SK-N-SH (cell line): ENCODE measurements around the gene ZIM2. TPM values are rescaled to one million over a fixed set of nuclear protein-coding genes. Genes with fewer than 3 reads are reported as not detected.
"Not testable (repeated sequence)": the region's sequence is repeated elsewhere in the genome, so short reads cannot be mapped to it uniquely, and the experiment has no call there.

Experiments
- CTCF ChIA-PET: fragments of 300-600, 350-600 bp; formaldehyde crosslinking; extraction: SDS; loops from one replicate; lab custom pipeline; 2021; lab: Yijun Ruan, JAX
- POLR2A ChIA-PET: fragments of 350-600 bp; sonication (Branson Sonifier 250); formaldehyde crosslinking; extraction: SDS; loops from one replicate; lab custom pipeline; 2020; ENCODE audit warnings: antibody characterized with exemption, inconsistent platforms; lab: Yijun Ruan, JAX
- DNase-seq: peaks from one replicate; pipeline ENCODE4 v3.0.0; 2012
- H2AFZ ChIP-seq: fragments of 200-600 bp; sonication (generic); 2 replicates; pipeline ENCODE4 v1.8.1; 2016; ENCODE audit warnings: antibody characterized with exemption, mild to moderate bottlenecking, low read depth
- H3F3A ChIP-seq: fragments of 200-600 bp; sonication (generic); replicated peaks from 2 replicates; pipeline ENCODE3; 2016; ENCODE audit warnings: antibody characterized with exemption, mild to moderate bottlenecking; ENCODE audit not compliant: insufficient read depth
- H3K27ac ChIP-seq, 2 experiments: fragments of 200-500 bp in 1 of 2; fragments of 200-600 bp in 1 of 2; sonication (Bioruptor generic) in 1 of 2; sonication (generic), shearing (Covaris generic) in 1 of 2; 2 replicates each; pipeline versions ENCODE4 v1.5.1 to v1.6.1; 2014 to 2016; ENCODE audit warnings: low read depth in 2 of 2, inconsistent platforms in 1 of 2, low read length in 1 of 2, mild to moderate bottlenecking in 1 of 2, mixed read lengths in 1 of 2
- H3K27me3 ChIP-seq: fragments of 200-600 bp; sonication (generic), shearing (Covaris generic); 2 replicates; pipeline ENCODE4 v1.6.1; 2016; ENCODE audit warnings: mixed run types; ENCODE audit not compliant: insufficient read depth
- H3K36me3 ChIP-seq, 2 experiments: fragments of 200-500 bp in 1 of 2; fragments of 200-600 bp in 1 of 2; sonication (Bioruptor generic) in 1 of 2; sonication (generic) in 1 of 2; replicated peaks in 1 of 2; 2 replicates each; pipeline versions ENCODE3 to v1.5.1; 2014 to 2016; ENCODE audit warnings: low read length in 1 of 2, mild to moderate bottlenecking in 1 of 2; ENCODE audit not compliant: insufficient read depth in 2 of 2, control insufficient read depth in 1 of 2
- H3K4me1 ChIP-seq, 2 experiments: fragments of 200-500 bp in 1 of 2; fragments of 200-600 bp in 1 of 2; sonication (Bioruptor generic) in 1 of 2; sonication (generic), shearing (Covaris generic) in 1 of 2; 2 replicates each; pipeline versions ENCODE4 v1.5.1 to v1.6.1; 2014 to 2016; ENCODE audit warnings: low read depth in 1 of 2, low read length in 1 of 2, mixed run types in 1 of 2; ENCODE audit not compliant: insufficient read depth in 2 of 2, control insufficient read depth in 1 of 2
- H3K4me2 ChIP-seq: fragments of 200-600 bp; sonication (generic), shearing (Covaris generic); 2 replicates; pipeline ENCODE4 v1.6.1; 2017; ENCODE audit warnings: mixed run types
- H3K4me3 ChIP-seq, 2 experiments: fragments of 200-500 bp in 1 of 2; fragments of 200-600 bp in 1 of 2; sonication (Bioruptor generic) in 1 of 2; sonication (generic), shearing (Covaris generic) in 1 of 2; 2 replicates each; pipeline versions ENCODE4 v1.5.1 to v1.8.1; 2014 to 2016; ENCODE audit warnings: low read depth in 2 of 2, inconsistent platforms in 1 of 2, low read length in 1 of 2, mild to moderate bottlenecking in 1 of 2, mixed read lengths in 1 of 2, moderate library complexity in 1 of 2
- H3K79me2 ChIP-seq: fragments of 200-600 bp; sonication (generic); 2 replicates; pipeline ENCODE4 v1.8.1; 2017; ENCODE audit warnings: mild to moderate bottlenecking; ENCODE audit not compliant: insufficient read depth
- H3K9ac ChIP-seq: fragments of 200-600 bp; sonication (generic); 2 replicates; pipeline ENCODE4 v1.6.1; 2017; ENCODE audit warnings: mixed run types
- H3K9me2 ChIP-seq: fragments of 200-600 bp; sonication (generic); 2 replicates; pipeline ENCODE4 v1.6.1; 2017; ENCODE audit warnings: mixed run types
- H3K9me3 ChIP-seq: fragments of 200-600 bp; sonication (generic); 2 replicates; pipeline ENCODE4 v1.6.1; 2017; ENCODE audit warnings: mixed run types, mild to moderate bottlenecking, moderate library complexity
- H4K20me1 ChIP-seq: fragments of 200-600 bp; sonication (generic); 2 replicates; pipeline ENCODE4 v1.6.1; 2017; ENCODE audit warnings: mild to moderate bottlenecking, mixed run types; ENCODE audit not compliant: insufficient read depth
- CTCF ChIP-seq: fragments of 200-600 bp; sonication (generic); IDR thresholded peaks from 2 replicates; pipeline ENCODE4 v1.6.1; 2017; ENCODE audit warnings: antibody characterized with exemption, mild to moderate bottlenecking, moderate library complexity
- FOSL2 ChIP-seq: IDR thresholded peaks from 2 replicates; pipeline ENCODE4 v1.4.0; 2012; ENCODE audit warnings: low read depth, mild to moderate bottlenecking, moderate library complexity, borderline replicate concordance
- FOXJ3 ChIP-seq: sonication (generic); formaldehyde crosslinking; IDR thresholded peaks from 2 replicates; pipeline ENCODE4 v1.5.1; 2020; ENCODE audit warnings: mild to moderate bottlenecking, missing genetic modification reagents
- GABPA ChIP-seq: IDR thresholded peaks from 2 replicates; pipeline ENCODE4 v1.4.0; 2012; ENCODE audit warnings: low read depth, mild to moderate bottlenecking
- MEF2A ChIP-seq: IDR thresholded peaks from 2 replicates; pipeline ENCODE4 v1.4.0; 2012; ENCODE audit warnings: low read depth, borderline replicate concordance
- MXI1 ChIP-seq: IDR thresholded peaks from 2 replicates; pipeline ENCODE4 v1.6.1; 2012; ENCODE audit warnings: mild to moderate bottlenecking, low read depth, low read length, improper control_type of control experiment
- NFIC ChIP-seq: IDR thresholded peaks from 2 replicates; pipeline ENCODE4 v1.4.0; 2012; ENCODE audit warnings: borderline replicate concordance
- RAD21 ChIP-seq: IDR thresholded peaks from 2 replicates; pipeline ENCODE4 v1.6.1; 2012; ENCODE audit warnings: mild to moderate bottlenecking, low read length
- TAF1 ChIP-seq: IDR thresholded peaks from 2 replicates; pipeline ENCODE4 v1.6.1; 2012; ENCODE audit warnings: low read depth, mild to moderate bottlenecking, low read length, moderate library complexity, borderline replicate concordance
- YY1 ChIP-seq: IDR thresholded peaks from 2 replicates; pipeline ENCODE4 v1.4.0; 2012; ENCODE audit warnings: low read depth, mild to moderate bottlenecking
- WGBS: methylation state at CpG from one replicate; pipeline ENCODE4 v1.1.6; 2017; ENCODE audit warnings: low lambda C conversion rate; 5-methylcytosine and 5-hydroxymethylcytosine counted together
- polyA plus RNA-seq, 3 experiments: library from polyadenylated mRNA; depleted of rRNA; stranded (reverse); fragments of >200 nt; gene quantifications; 2 replicates each; pipeline ENCODE4 v1.2.3, GENCODE V29; 2012
- TF ChIP-seq, protein P1 (sequence below): IDR thresholded peaks from 2 replicates; pipeline ENCODE4 v1.4.0; 2012; ENCODE audit warnings: low read depth, borderline replicate concordance
- TF ChIP-seq, protein P2 (sequence below): IDR thresholded peaks from 2 replicates; pipeline ENCODE4 v1.4.0; 2012; ENCODE audit warnings: low read depth

The ZIM2 gene
- polyA plus RNA-seq, 1 of the 3 experiments (the other 2 are of a cell fraction): not detected

DNA sequence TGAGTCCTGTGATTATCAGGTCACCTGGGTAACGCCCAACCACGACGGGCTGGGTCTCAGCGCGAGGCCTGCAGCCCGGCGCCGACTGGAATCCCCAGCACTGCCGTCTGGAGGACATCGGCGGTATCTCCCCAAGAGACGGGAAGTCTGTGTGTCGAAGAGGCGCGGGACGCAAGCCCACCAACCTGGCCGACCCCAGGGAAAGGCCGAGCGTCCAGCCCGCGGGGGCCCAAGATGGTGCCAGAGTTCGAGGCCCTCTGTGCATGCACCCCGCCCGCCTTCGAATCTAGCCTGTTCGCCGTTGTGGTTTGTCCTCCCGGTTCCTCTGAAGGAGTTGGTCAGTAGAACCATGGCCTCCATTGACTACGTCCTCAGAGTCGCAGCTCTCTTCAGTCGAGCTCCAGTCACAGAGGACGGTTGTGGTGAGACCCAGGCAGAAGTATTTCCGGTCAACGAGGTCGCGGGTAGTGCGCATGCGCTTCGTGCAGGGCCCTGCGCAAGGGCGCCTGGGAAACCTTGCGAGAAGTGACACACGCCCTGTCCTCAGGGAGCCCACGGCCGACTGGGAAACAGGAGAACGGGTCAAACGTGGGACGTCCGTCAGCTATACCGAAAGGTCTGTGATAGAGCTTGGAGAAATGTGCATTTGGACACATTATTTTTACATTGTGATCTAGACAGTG is 24.1 kb upstream of the ZIM2 start:
- DNase-seq: no peak
- H3K9ac ChIP-seq: no peak overlapping the region
- H3F3A ChIP-seq: no peaks in the 10 kb centered on the region
- no peaks in the 10 kb centered on the region for H3K27me3 ChIP-seq
- H3K9me3 ChIP-seq: no peaks in the 10 kb centered on the region
- ChIA-PET POLR2A (no interaction called here), CTCF (interaction anchor here (0.5 to 1.3 kb wide), 2 partner anchors 204 to 844 kb away, joined by 3 read pairs; partner anchors contain the start of gene ZNF154)
- H3K36me3 ChIP-seq: no peaks in the 10 kb centered on the region
- no peak overlapping the region for H3K4me3 ChIP-seq
- H3K4me1 ChIP-seq: no peaks in the 10 kb centered on the region
- H4K20me1 ChIP-seq: no peaks in the 10 kb centered on the region
- H3K9me2 ChIP-seq: no peaks in the 10 kb centered on the region
- H3K27ac ChIP-seq: no peak overlapping the region
- 75% methylated on average over 33 of the region's 50 CpGs for WGBS
- no peak overlapping the region for H2AFZ ChIP-seq
- no peaks in the 10 kb centered on the region for H3K79me2 ChIP-seq
- no peak overlapping the region for H3K4me2 ChIP-seq
- TF ChIP-seq, protein P1, sequence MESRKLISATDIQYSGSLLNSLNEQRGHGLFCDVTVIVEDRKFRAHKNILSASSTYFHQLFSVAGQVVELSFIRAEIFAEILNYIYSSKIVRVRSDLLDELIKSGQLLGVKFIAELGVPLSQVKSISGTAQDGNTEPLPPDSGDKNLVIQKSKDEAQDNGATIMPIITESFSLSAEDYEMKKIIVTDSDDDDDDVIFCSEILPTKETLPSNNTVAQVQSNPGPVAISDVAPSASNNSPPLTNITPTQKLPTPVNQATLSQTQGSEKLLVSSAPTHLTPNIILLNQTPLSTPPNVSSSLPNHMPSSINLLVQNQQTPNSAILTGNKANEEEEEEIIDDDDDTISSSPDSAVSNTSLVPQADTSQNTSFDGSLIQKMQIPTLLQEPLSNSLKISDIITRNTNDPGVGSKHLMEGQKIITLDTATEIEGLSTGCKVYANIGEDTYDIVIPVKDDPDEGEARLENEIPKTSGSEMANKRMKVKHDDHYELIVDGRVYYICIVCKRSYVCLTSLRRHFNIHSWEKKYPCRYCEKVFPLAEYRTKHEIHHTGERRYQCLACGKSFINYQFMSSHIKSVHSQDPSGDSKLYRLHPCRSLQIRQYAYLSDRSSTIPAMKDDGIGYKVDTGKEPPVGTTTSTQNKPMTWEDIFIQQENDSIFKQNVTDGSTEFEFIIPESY: no peak
- TF ChIP-seq, protein P2, sequence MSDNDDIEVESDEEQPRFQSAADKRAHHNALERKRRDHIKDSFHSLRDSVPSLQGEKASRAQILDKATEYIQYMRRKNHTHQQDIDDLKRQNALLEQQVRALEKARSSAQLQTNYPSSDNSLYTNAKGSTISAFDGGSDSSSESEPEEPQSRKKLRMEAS: no peak

GRCh38 chr19:56862741-56863140 is 22.2 kb upstream of the ZIM2 start:
- Histone ChIP-seq H3K4me1 (no peaks in the 10 kb centered on the region), H3K9ac (no peak overlapping the region), H3K36me3 (no peaks in the 10 kb centered on the region), H4K20me1 (no peaks in the 10 kb centered on the region), H3K27me3 (no peaks in the 10 kb centered on the region), H3K4me3 (no peak overlapping the region), H3K79me2 (no peaks in the 10 kb centered on the region), H3K9me2 (no peaks in the 10 kb centered on the region)
- WGBS: 50% methylated on average over 4 of the region's 4 CpGs
- no peak for DNase-seq
- CTCF ChIA-PET: no interaction called here
- TF ChIP-seq YY1 (no peak), TAF1 (no peak), MEF2A (no peak), FOXJ3 (CRISPR knock-in tag) (no peak), RAD21 (no peak), CTCF (no peak), FOSL2 (no peak), GABPA (no peak), NFIC (no peak), MXI1 (no peak)
- TF ChIP-seq, all 33 proteins: peak for 0
- Histone ChIP-seq H3K27ac (no peak overlapping the region), H3K4me2 (no peak overlapping the region), H2AFZ (no peak overlapping the region), H3K9me3 (peaks cover 6% of the 10 kb centered on the region; the same call in 1 of the 2 replicates), H3F3A (no peaks in the 10 kb centered on the region)
- POLR2A ChIA-PET: no interaction called here

DNA sequence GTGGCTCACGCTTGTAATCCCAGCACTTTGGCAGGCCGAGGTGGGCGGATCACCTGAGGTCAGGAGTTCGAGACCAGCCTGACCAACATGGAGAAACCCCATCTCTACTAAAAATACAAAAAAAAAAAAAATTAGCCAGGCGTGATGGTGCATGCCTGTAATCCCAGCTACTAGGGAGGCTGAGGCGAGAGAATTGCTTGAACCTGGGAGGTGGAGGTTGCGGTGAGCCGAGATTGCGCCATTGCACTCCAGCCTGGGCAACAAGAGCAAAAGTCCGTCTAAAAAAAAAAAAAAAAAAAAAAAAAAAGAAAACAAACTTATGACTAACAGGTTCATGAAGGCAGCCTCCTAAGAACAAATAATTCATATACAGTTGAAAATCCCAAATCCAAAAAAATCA is 19.9 kb upstream of the ZIM2 start:
- H3K9me2 ChIP-seq, H3K27ac ChIP-seq, H3K9ac ChIP-seq, H3F3A ChIP-seq, H3K4me1 ChIP-seq, H2AFZ ChIP-seq, H3K27me3 ChIP-seq, H3K4me3 ChIP-seq, H3K9me3 ChIP-seq, POLR2A ChIA-PET, H3K36me3 ChIP-seq, H3K4me2 ChIP-seq, CTCF ChIA-PET, H3K79me2 ChIP-seq, DNase-seq, H4K20me1 ChIP-seq: not testable (repeated sequence)
- 29% methylated on average over 10 of the region's 10 CpGs for WGBS
